RKO (cell line): ENCODE data around the gene GJA4.
"Not testable (repeated sequence)": the region's sequence is repeated elsewhere in the genome, so short reads cannot be mapped to it uniquely, and the experiment has no call there.

Source experiments
- DNase-seq: peaks from one replicate; pipeline ENCODE4 v3.0.0-alpha.2; 2016; ENCODE audit warnings: low spot score

The GJA4 gene

DNA sequence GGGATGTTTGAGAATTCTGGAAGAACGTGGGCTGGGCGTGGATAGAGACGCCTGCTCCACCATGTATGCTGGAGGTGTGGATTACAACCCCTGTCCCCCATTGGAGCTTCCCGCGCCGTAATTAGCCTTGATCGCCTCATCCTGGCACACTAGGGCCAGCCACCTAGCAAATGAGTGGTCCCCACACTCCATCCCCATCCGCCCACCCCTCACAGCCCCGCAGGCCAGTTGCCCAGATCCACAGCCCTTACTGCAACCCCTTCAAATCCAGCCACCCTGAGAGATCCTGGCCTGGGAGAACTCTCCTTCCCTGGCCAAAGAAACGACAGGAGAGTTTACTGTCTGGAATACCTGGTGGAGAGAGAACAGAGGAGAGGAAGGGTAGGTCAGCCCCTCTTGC is 375 bp upstream of the GJA4 start:
- DNase-seq: no peak

DNA sequence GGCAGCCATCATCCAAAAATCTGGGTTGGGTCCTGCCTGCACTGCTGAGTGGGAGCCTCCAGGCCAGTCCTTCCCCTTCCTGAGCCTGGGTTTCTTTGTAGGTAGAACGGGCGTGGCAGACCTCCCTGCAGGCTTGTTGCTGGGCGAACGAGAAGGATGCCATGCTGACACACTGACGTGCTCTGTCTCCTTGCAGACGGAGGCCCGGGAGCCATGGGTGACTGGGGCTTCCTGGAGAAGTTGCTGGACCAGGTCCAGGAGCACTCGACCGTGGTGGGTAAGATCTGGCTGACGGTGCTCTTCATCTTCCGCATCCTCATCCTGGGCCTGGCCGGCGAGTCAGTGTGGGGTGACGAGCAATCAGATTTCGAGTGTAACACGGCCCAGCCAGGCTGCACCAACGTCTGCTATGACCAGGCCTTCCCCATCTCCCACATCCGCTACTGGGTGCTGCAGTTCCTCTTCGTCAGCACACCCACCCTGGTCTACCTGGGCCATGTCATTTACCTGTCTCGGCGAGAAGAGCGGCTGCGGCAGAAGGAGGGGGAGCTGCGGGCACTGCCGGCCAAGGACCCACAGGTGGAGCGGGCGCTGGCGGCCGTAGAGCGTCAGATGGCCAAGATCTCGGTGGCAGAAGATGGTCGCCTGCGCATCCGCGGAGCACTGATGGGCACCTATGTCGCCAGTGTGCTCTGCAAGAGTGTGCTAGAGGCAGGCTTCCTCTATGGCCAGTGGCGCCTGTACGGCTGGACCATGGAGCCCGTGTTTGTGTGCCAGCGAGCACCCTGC is 1.4 kb downstream of the GJA4 start:
- no peak for DNase-seq

DNA sequence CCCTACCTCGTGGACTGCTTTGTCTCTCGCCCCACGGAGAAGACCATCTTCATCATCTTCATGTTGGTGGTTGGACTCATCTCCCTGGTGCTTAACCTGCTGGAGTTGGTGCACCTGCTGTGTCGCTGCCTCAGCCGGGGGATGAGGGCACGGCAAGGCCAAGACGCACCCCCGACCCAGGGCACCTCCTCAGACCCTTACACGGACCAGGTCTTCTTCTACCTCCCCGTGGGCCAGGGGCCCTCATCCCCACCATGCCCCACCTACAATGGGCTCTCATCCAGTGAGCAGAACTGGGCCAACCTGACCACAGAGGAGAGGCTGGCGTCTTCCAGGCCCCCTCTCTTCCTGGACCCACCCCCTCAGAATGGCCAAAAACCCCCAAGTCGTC is 2.0 kb downstream of the GJA4 start:
- DNase-seq: no peak

DNA sequence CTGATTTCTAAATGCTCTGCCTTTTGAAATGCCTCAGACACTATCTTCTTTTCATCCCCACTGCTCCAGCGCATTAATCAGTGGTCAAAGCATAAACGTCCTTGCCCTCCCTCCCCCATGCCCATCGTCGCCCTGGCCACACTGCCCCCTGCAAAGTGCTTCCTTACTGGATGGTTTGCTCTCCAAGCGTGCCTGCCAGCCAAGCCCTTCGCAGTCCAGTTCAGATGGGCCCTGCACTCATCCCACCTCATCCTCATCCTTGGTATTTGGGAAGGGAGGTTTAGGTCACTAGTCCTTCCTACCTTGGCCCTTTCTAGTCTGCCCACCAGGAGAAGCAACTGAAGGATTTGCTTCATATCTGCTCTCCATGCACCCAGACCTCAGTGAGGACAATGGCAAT is 3.1 kb downstream of the GJA4 start:
- no peak for DNase-seq

DNA sequence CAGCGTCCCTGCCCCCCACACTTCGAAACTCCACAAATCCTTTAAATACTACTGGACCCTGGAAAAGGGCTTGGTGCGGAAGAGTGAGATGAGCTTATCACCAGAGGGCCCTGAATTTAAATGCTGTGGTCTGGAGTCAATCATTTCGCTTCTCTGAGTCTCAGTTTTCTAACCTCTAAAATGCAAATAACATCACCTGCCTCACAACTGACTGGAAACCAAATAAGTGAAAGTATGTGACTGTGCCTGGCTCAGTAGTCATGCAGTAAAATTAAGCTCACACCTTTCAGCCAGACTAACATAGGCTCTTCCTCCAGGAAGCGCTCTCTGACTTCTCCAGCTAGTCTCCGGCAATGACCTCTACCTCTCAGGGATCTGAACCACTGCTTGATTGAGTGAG is 4.2 kb downstream of the GJA4 start:
- no peak for DNase-seq

DNA sequence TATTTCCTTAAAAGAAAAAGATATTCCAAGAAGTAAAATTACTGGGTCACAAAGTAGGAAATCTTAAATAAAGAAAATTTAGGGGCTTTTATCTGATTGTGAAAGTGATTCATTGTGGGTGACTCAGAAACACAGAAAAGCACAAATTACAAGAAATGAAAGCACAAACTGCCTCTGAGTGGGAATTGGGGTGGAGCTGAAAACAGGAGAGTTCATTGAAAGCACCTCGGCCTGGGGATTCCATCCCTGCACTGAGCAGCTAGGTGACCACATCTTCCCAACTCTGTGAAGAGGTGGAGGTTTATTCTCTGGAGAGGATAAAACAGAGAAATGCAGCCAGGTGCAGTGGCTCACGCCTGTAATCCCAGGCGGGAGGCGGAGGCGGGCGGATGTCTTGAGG is 7.4 kb downstream of the GJA4 start:
- peak; percentile 14 for DNase-seq

DNA sequence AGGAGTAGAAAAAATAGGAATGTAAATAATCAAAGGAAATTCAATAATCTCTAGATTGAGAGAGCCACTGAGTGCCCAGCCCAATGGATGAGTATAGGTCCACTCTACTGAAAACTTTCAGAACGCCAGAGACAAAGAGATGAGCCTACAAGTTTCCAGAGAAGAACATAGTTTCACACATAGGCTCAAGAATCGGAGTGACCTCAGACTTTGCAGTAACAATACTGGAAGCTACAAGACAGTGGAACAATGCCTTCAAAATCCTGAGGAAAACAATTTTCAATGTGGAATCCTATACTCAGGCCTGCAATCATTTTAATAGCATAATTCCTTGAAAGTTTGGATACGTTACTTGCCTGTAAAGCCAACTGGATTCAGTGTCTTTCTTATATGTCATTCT is 11.0 kb downstream of the GJA4 start:
- DNase-seq: no peak

DNA sequence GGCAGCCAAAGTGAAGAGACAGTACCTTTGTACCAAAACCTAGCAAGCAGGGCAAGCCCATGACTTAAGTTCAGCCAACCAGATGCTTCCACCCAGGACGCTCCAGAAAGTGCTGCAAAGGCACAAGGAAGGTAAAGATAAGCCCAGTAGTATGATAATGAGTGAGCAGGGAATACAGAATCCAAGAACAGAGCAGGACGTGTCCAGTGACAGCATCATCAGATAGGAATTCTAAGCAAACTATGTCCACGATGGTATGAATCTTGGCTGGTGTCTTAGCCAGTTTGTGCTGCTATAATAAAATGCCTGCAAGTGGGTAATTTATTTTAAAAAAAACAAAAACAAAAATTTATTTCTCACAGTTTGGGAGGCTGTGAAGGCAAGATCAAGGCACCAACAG is 13.6 kb downstream of the GJA4 start:
- DNase-seq: no peak

DNA sequence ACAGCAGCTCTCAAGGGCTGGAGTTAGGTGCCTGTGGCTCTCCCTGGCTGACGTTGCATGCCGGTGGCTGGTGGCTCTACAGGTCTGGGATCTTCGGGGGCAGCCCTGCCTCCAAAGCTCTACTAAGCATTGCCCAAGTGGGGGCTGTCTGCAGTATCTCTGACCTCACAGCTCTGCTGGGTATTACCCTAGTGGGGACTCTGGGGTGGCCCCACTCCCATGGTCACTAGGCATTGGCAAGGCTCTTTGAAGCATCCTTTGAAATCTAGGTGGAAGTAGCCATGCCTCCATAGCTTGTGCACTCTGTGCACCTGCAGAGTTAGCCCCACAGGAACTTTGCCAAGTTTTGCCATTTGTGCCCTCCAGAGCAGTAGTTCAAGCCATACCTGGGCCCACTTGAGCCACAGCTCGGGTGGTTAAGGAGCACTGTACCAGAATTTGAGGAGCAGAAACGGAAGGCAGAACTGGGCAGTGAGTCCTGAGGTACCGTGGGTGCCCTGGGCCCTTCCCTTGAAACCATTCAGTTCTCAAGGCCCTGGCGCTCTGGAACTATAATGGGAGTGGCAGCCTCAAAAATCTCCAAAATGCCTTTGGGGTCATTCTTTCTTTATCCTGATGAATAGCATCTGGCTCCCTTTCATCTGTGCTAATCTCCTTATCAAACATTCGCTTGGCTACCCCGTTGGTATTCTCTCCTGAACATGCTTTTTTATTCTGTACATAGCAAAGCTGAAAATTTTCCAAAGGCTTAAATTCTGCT is 15.4 kb downstream of the GJA4 start:
- DNase-seq: no peak

DNA sequence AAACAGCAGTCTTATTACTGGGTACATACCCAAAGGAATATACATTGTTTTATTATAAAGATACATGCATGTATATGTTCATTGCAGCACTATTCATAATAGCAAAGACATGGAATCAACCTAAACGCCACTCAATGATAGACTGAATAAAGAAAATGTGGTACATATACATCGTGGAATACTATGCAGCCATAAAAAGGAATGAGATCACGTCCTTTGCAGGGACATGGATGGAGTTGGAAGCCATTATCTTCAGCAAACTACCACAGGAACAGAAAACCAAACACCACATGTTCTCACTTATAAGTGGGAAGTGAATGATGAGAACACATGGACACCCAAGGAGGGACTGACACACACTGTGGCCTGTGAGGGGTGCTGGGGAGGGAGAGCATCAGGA is 18.0 kb downstream of the GJA4 start:
- DNase-seq: not testable (repeated sequence)

DNA sequence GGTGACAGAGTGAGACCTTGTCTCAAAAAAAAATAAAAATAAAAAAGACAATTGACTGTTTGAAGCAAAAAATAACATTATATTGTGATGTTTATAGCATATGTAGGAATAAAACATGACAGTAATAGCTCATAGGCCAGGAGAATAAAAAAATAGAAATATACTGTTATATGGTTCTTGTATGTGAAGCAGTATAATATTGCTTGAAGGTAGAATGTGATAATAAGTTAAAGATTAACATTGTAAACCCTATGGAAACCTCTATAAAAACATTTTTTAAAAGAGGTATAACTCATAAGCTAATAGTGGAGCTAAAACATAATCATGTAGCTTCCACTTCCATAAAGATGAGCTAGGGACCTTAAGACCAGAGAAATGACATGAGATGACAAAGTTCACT is 23.5 kb downstream of the GJA4 start:
- no peak for DNase-seq

DNA sequence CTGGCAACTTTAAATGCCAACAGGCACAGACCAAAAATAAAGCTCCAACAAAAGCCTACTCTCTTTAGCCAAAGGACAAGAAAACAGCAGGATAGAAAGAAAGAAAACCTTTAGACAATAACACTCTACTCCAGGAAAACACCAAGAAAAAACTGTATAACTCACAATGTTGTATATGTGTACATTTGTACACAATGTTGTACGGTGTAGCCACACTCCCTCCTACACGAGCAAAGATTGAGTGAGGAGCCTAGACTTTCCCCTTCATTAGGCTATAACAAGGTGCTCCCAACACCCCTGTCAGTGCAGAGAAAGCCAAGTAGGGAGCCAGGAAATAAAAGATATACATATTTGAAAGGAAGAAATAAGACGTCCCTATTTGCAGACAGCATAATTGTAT is 24.0 kb downstream of the GJA4 start:
- DNase-seq: no peak

DNA sequence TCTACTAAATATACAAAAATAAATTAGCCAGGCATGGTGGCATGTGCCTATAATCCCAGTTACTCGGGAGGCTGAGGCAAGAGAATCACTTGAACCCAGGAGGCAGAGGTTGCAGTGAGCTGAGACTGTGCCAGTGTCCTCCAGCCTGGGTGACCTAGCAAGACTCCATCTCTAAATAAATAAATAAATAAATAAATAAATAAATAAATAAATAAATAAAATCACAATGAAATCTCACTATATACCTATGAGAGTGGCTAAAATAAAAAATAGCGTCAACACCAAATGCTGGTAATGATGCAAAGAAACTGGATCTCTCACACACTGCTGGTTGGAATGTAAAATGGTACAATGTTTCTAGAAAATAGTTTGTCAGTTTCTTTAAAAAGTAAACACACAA is 26.1 kb downstream of the GJA4 start:
- not testable (repeated sequence) for DNase-seq

DNA sequence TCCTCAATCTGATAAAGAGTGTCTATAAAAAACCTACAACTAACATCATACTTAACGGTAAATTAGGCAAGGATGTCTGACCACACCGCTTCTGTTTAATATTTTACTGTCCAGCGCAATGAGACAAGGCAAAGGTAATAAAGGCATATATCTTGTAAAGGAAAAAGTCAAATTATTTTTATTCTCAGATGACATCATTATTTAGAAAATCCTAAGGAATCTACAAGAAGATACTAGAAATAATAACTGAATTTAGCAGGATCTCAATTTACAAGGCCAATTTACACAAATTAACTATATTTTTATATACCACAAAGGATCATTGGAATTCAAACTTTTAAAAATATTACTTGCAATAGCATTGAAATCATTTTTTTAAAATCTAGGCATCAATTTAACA is 29.4 kb downstream of the GJA4 start:
- DNase-seq: no peak

DNA sequence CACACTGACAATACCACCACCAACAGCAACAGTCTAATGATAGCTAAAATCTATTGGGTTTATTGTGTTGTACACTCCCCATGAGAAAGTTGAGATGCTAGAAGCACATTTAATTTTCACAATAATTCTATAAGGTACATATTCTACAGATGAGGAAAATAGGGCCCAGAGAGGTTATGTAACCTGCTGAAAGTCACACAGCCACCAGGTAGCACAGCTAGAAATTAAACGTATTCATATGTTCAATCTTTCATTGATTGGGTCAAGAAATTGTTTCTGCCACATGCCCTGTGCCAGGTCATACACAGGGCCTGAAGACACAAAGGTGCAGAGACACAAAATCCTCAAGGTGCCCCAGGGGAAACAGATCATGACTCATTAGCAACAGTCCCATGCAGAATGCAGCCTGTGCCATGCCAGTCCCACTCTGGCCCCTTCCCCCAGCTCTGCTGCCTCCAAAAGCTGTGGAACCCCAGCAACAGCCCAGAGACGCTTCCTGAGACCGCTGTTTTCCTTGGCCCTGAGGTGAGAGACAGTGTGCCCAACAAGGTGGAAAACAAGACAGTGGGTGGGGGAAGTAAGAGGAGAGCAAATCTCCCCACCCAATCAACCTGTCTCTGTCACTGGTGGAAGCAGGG is 32.1 kb downstream of the GJA4 start:
- no peak for DNase-seq

DNA sequence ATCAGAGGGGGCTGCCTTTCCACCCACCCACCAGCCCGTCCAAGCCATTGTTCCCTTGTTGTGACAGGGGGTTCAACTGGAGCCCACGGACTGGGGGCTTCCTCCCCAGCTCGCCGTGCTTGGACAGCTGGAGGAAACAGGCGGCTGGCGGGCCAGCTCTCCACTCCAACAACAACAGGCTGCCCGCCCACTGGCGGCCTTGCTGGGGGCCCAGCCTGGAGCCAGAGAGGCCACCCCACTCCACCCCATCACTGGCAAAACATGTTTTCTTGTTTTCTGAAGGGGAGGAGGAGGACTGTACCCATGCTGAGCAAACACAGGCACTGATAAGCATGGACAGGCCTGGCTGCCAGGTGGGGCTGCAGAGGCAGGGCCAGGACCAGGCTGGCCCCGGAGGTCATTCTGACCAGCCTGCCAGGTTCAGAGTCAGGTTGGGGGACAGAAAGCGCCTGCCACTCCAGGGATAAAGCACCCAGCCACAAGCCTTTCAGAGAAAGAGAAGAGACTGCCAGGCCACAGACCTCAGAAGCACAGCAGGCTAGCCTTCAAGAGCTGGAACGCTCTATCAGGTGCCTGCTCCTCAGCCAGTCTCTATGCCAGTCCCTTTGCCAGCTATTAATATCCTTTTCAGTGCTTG is 32.8 kb downstream of the GJA4 start:
- no peak for DNase-seq

DNA sequence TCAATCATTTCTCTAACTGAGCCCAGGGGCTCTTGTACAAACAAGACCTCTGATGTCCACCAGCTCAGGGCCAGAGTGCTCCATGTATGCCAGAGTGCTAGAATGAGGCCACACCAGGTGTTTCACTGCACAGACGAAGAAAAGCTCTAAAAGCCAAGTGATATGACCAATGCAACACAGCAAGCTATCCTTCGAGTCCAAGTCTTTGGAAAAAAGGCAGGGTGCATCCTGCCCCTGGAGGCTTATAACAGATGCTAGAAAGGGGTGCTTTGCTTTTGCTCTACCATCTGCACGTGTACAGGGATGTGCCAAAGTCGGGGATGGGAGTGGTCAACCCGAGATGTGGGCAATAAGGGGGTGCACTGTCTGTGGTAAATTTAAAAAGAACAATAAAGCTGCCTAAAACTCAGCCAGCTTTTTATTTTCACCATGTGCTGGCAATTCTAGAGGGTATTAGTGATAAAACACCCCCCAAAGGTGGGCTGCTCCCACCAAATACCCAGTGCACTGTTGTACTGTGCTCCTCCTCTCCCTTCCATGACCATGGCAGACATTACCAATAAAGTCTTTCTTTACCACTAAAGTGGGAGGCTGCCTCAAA is 34.6 kb downstream of the GJA4 start:
- DNase-seq: no peak

DNA sequence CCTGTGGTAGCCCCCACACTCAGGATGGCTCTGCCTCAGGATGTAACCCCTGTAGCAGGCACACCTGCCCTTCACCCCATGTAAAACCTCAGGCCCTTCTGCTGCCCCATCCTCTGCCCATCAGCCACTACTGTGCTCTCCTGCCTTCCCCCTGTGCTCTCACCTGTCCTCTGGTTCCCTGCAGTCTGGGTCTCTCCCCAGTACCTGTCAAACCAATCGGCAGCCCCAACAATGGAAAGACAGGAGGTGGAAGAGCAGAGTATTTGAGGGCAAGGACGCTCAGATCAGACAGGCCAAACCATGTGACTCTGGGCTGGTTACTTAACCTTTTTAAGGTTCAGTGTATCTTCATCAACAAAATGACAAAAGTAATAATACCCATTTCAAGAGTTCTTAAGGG is 35.8 kb downstream of the GJA4 start:
- DNase-seq: no peak

DNA sequence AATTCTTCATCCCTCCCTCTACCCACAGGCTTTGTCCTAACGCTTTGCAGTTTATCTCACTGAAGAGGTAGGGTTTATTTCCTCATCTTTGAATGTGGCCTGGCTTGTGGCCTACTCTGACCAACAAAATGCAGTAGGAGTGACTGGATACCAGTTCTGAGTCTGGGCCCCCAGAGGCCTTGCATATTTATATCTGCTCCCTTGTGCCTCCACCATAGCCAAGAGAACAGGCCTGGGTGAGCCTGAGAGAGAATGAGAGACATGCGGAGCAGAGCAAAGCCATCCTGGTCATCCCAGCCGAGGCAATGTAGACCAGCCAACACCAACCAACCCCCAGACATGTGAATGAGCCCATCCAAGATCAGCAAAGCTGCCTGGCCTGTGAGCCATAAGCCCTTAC is 36.5 kb downstream of the GJA4 start:
- no peak for DNase-seq

DNA sequence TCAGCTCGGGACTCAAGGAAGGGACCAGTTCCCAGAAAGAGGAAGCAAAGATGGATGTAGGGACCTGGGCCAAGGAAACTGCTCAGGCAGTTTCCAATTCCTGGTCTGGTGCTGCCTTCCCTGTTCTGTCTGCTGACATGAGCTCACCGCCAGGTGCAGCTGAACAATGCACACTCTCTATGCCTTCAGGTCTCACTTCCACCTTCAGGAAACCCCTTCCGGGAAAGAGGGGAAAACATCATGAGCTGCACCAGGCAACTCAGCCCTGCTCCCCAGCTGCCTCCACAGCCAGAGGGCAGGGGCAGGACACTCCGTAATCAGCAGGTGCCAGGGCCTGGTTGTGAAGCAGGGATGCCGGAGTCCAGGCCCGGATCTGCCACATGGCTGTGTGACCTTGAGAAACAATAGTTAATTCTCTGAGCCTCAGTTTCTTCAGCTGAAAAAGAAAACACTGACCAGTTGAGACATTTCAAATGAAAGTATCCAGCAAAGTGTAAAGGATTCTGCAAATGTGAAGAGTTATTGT is 39.0 kb downstream of the GJA4 start:
- DNase-seq: no peak

DNA sequence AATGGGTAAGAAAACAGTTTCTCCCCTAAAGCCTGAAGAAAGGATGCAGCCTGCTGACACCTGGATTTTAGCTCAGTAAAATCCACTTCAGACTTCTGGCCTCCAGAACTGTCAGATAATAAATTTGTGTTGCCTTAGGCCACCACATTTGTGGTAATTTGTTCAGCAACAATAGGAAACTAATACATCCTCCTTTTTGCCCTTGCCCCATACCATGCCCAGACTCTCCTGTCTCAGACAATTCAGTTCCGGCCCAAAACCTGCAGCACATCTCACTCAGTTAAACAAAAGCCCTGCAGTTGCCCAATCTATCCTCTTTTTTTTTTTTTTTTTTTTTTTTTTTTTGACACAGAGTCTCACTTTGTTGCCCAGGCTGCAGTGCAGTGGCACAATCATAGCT is 40.9 kb downstream of the GJA4 start:
- DNase-seq: no peak
